GM12874 (cell line): Measurements from ENCODE around the gene PIK3C2A.

ENCODE experiments used
- CTCF ChIP-seq: IDR thresholded peaks from 2 replicates; pipeline ENCODE4 v1.5.1; 2011; ENCODE audit warnings: low read depth, mild to moderate bottlenecking, control low read depth, low read length, moderate library complexity; ENCODE audit not compliant: insufficient read depth

The PIK3C2A gene

GRCh38 chr11:17173332-17173731 is 34.5 kb downstream of the PIK3C2A start:
- TF ChIP-seq CTCF: no peak

GRCh38 chr11:17171916-17172315 is 35.9 kb downstream of the PIK3C2A start:
- TF ChIP-seq CTCF: no peak

GRCh38 chr11:17171343-17171742 is 36.4 kb downstream of the PIK3C2A start:
- no peak for TF ChIP-seq CTCF

- TF ChIP-seq CTCF: no peak
These were observed 37.9 kb downstream of the PIK3C2A start for GRCh38 chr11:17169876-17170275.

GRCh38 chr11:17165247-17165890 is 42.4 kb downstream of the PIK3C2A start:
- no peak for TF ChIP-seq CTCF

GRCh38 chr11:17164361-17165246 is 43.2 kb downstream of the PIK3C2A start:
- TF ChIP-seq CTCF: no peak

GRCh38 chr11:17163736-17164135 is 44.0 kb downstream of the PIK3C2A start:
- no peak for TF ChIP-seq CTCF
